ENCODE measurements around the gene VSIR.

VSIR gene

GRCh38 chr10:71740069-71740653, 33.2 kb downstream of the VSIR start:
- peak in 1 of 2 experiments; percentile 78 for DNase-seq (ENCODE audit: low read depth in 1 of 2, low spot score in 1 of 2)
- TF ChIP-seq SPI1 (IDR thresholded peaks at IDR 0.05; ENCODE audit: borderline replicate concordance, low read depth) (no peak), GABPA (IDR thresholded peaks at IDR 0.05; ENCODE audit: low read depth) (no peak), REST (IDR thresholded peaks at IDR 0.05; ENCODE audit: insufficient replicate concordance, low read depth) (no peak), POLR2AphosphoS5 (IDR thresholded peaks at IDR 0.05; ENCODE audit: low read depth) (no peak)
- TF ChIP-seq, protein P1, sequence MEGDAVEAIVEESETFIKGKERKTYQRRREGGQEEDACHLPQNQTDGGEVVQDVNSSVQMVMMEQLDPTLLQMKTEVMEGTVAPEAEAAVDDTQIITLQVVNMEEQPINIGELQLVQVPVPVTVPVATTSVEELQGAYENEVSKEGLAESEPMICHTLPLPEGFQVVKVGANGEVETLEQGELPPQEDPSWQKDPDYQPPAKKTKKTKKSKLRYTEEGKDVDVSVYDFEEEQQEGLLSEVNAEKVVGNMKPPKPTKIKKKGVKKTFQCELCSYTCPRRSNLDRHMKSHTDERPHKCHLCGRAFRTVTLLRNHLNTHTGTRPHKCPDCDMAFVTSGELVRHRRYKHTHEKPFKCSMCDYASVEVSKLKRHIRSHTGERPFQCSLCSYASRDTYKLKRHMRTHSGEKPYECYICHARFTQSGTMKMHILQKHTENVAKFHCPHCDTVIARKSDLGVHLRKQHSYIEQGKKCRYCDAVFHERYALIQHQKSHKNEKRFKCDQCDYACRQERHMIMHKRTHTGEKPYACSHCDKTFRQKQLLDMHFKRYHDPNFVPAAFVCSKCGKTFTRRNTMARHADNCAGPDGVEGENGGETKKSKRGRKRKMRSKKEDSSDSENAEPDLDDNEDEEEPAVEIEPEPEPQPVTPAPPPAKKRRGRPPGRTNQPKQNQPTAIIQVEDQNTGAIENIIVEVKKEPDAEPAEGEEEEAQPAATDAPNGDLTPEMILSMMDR (IDR thresholded peaks at IDR 0.05; ENCODE audit: insufficient read depth, low read length) = no peak
- no peak overlapping the region for H3K4me3 ChIP-seq (replicated peaks; ENCODE audit: insufficient read depth, low read length)
- H3K27me3 ChIP-seq (ENCODE audit: insufficient read depth, poor library complexity, severe bottlenecking) = no peaks in the 10 kb centered on the region
- H3K27ac ChIP-seq (replicated peaks) = no peak overlapping the region

GRCh38 chr10:71739358-71739900, 33.9 kb downstream of the VSIR start:
- no peak for DNase-seq (ENCODE audit: low read depth in 1 of 2, low spot score in 1 of 2)
- Histone ChIP-seq H3K27me3 (ENCODE audit: insufficient read depth, poor library complexity, severe bottlenecking) (no peaks in the 10 kb centered on the region), H3K27ac (replicated peaks) (no peak overlapping the region), H3K4me3 (replicated peaks; ENCODE audit: insufficient read depth, low read length) (no peak overlapping the region)
- TF ChIP-seq SPI1 (IDR thresholded peaks at IDR 0.05; ENCODE audit: borderline replicate concordance, low read depth) (no peak), POLR2AphosphoS5 (IDR thresholded peaks at IDR 0.05; ENCODE audit: low read depth) (no peak), REST (IDR thresholded peaks at IDR 0.05; ENCODE audit: insufficient replicate concordance, low read depth) (no peak), GABPA (IDR thresholded peaks at IDR 0.05; ENCODE audit: low read depth) (no peak)
- TF ChIP-seq, protein P1 (IDR thresholded peaks at IDR 0.05; ENCODE audit: insufficient read depth, low read length) = no peak

- Histone ChIP-seq H3K27me3 (ENCODE audit: insufficient read depth, poor library complexity, severe bottlenecking) (no peaks in the 10 kb centered on the region), H3K27ac (replicated peaks) (peak overlapping the region; percentile 77), H3K4me3 (replicated peaks; ENCODE audit: insufficient read depth, low read length) (no peak overlapping the region)
- TF ChIP-seq, protein P1 (IDR thresholded peaks at IDR 0.05; ENCODE audit: insufficient read depth, low read length) = no peak
- TF ChIP-seq GABPA (IDR thresholded peaks at IDR 0.05; ENCODE audit: low read depth) = no peak
- TF ChIP-seq REST (IDR thresholded peaks at IDR 0.05; ENCODE audit: insufficient replicate concordance, low read depth) = no peak
- no peak for TF ChIP-seq SPI1 (IDR thresholded peaks at IDR 0.05; ENCODE audit: borderline replicate concordance, low read depth)
- no peak for TF ChIP-seq POLR2AphosphoS5 (IDR thresholded peaks at IDR 0.05; ENCODE audit: low read depth)
- DNase-seq (ENCODE audit: low read depth in 1 of 2, low spot score in 1 of 2) = peak in 1 of 2 experiments; percentile 17
These were observed 35.5 kb downstream of the VSIR start for GRCh38 chr10:71737834-71738197.

Data from HL-60 (cell line).